GM21360 (cell line): ENCODE data around the gene PRKAR1B.

Experiments used
- ATAC-seq: cut with Tn5 transposase; IDR thresholded peaks from one replicate; pipeline ENCODE4 v1.9.1; 2021; ENCODE audit warnings: mild to moderate bottlenecking, moderate library complexity; ENCODE audit not compliant: unreplicated experiment

PRKAR1B gene

DNA sequence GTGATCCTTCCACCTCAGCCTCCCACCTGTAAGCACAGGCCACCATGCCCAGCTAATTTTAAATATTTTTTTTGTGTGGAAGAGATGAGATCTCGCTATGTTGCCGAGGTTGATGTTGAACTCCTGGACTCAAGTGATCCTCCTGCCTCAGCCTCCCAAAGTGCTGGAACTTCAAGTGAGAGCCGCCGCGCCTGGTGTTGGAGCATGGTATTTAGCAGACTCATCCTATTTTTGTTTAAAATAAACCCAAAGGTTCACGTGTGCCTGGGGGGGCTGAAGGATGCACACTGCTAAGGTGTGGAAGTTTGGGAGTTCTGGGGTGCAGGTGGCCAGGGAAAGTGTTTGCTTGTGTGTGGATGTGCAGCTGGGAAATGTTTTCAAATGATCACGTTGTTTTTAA is 225.6 kb downstream of the PRKAR1B start:
- ATAC-seq, result no peak

DNA sequence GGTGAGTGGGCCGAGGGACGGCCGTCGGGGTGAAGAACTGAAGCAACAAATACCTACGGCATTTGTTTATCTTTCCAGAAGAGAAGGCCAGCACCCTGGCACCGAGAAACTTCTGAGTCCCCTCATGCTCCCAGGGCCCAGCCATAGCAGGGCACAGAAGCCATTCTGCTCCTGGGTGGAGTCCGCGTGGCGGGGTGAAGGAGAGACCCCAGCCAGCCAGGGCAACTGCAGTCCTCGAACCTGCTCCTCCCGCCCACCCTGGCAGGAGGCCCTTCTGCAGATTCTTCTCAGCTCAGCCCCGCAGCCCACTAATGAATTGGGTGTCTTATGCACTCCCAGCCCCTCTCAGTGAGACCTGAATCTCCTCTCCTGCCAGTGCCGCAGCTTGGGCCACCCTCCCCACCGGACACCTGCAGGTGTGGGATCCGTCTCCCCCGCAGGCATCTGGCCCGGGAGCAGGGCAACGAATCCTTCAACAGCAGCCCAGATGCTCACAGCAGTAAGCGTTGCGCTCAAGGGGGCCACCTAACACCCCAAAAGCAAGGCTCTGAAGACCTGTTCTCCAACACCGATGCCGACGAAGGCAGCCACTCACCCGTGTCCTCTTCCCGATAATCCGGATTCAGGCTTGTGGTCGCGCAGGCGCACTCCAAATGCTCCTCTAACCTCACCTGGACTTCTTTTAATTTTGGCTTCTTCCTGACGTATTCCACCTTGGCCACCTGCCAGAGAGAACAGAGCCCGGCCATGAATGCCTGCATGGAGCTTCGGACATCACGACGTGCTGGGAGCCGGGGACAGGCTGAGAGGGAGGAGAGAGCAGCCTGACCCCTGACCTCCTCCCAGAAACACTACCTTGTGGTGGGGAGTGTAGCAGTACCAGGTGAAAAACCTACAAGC is 226.3 kb downstream of the PRKAR1B start:
- ATAC-seq, result no peak

DNA sequence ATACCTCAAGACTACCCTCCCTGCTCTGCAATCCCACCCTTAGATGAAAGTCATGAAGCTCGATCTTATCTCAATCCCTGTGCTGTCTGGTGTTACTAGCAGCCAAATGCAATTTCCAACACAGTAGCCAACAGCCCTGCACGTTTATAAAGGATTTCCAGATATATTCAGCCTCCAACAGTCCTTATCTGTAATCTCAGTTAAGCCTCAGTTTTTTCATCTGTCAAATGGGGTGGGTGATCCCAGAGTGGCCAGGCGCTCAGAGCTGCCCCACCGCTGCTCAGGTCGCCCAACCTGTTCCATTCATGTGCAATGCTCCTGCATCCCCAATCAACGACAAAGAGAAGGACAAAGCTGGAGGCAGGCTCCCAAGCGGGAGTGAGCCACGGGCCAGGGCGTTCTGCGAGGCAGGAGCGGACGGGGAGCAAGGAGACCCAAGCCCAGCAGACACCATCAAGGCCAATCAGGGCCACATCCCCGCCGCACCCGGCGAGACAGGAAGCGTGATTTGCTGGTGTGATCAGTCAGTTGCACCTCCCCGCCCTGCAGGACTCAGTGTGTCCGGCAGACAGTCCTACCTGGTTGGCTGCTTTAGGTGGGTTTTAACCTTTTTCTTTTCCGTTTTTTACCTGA is 227.1 kb downstream of the PRKAR1B start:
- no peak for ATAC-seq
